NCI-H1436 treated with DMSO at 0.1 percent for 48 hours (cell line): ENCODE results near the gene PUS1.
"Not testable (repeated sequence)": the region's sequence is repeated elsewhere in the genome, so short reads cannot be mapped to it uniquely, and the experiment has no call there.

Experiments used
- DNase-seq: peaks from one replicate; lab custom pipeline; 2025; lab: John Stamatoyannopoulos, UW

The PUS1 gene

GRCh38 chr12:131938082-131938481 lies 9.0 kb downstream of the PUS1 start:
- no peak for DNase-seq

- no peak for DNase-seq
These were observed 9.9 kb downstream of the PUS1 start for GRCh38 chr12:131939007-131939406.

DNA sequence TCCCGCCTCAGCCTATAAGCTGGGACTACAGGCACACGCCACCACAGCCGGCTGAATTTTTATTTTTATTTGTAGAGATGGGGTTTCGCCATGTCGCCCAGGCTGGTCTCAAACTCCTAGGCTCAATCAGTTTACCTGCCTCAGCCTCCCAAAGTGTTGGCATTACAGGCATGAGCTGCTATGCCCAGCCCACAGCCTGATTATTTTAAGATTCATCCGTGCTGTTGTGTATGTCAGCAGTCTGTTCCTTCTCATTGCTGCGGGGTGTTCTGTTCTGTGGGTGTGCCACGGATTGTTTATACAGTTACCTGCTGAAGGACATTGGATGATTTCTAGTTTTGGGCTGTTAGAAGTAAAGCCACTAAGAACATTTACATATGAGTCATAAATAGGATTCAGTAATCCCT lies 11.1 kb downstream of the PUS1 start:
- DNase-seq = no peak

DNA sequence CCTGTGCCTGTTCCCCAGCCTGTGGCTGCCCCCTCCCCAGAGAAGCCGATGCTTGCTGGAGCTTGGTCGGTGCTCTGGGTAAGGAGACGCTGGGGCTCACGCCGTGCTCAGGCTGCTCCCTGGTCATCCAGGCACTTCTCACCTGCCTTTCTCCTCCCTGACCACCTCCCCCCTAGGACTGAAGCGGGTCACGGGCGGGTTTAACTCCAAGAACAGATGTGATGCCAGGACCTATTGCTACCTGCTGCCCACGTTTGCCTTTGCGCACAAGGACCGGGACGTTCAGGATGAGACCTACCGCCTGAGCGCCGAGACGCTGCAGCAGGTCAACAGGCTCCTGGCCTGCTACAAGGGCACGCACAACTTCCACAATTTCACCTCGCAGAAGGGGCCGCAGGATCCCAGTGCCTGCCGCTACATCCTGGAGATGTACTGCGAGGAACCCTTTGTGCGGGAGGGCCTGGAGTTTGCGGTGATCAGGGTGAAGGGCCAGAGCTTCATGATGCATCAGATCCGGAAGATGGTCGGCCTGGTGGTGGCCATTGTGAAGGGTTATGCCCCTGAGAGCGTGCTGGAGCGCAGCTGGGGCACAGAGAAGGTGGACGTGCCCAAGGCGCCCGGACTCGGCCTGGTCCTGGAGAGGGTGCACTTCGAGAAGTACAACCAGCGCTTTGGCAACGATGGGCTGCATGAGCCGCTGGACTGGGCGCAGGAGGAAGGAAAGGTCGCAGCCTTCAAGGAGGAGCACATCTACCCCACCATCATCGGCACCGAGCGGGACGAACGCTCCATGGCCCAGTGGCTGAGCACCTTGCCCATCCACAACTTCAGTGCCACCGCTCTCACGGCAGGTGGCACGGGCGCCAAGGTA lies 12.3 kb downstream of the PUS1 start:
- DNase-seq = no peak

DNA sequence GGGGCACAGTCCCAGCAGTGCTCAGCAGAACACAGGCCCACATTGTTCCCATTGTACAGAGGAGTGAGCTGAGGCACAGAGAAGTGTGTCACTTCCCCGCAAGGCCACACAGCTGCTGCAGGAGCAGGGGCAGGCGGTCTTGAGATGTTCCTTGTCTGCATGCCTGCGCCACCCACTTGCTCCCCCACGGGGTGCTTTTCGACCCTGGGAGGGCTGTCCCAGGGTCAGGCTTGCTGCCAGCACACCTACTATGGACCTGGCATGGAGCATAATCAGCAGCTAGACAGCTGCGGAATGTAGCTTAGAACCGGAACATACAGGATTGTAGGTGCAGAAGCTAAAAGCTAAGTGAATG lies 12.9 kb downstream of the PUS1 start:
- DNase-seq = no peak

- no peak for DNase-seq
These were observed 13.6 kb downstream of the PUS1 start for GRCh38 chr12:131942671-131943070.

- DNase-seq = no peak
These were observed 14.3 kb downstream of the PUS1 start for GRCh38 chr12:131943389-131943788.

GRCh38 chr12:131943876-131944275 lies 14.8 kb downstream of the PUS1 start:
- DNase-seq = no peak

GRCh38 chr12:131944601-131945251 lies 15.7 kb downstream of the PUS1 start:
- no peak for DNase-seq

GRCh38 chr12:131946757-131947156 lies 17.7 kb downstream of the PUS1 start:
- DNase-seq = no peak

- no peak for DNase-seq
These were observed 18.5 kb downstream of the PUS1 start for GRCh38 chr12:131947482-131948027.

DNA sequence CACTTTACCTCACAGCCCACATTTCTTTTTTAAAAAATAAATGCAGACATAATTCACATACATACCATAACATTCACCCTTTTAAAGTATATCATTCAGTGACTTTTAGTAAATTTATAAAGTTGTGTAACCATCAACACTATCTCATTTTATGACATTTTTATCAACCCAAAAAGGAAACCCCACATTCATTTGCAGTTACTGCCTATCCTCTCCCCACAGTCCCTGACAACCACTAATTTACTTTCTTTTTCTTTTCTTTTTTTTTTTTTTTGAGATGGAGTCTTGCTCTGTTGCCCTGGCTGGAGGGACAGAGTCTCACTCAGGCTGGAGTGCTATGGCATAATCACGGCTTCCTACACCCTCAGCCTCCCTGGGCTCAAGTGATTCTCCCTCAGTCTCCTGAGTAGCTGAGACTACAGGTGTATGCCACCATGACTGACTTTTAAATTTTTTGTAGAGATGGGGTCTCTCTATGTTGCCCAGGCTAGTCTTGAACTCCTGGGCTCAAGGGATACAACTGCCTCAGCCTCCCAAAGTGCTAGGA lies 19.2 kb downstream of the PUS1 start:
- no peak for DNase-seq

- DNase-seq = not testable (repeated sequence)
These were observed 19.8 kb downstream of the PUS1 start for GRCh38 chr12:131948713-131949430.

DNA sequence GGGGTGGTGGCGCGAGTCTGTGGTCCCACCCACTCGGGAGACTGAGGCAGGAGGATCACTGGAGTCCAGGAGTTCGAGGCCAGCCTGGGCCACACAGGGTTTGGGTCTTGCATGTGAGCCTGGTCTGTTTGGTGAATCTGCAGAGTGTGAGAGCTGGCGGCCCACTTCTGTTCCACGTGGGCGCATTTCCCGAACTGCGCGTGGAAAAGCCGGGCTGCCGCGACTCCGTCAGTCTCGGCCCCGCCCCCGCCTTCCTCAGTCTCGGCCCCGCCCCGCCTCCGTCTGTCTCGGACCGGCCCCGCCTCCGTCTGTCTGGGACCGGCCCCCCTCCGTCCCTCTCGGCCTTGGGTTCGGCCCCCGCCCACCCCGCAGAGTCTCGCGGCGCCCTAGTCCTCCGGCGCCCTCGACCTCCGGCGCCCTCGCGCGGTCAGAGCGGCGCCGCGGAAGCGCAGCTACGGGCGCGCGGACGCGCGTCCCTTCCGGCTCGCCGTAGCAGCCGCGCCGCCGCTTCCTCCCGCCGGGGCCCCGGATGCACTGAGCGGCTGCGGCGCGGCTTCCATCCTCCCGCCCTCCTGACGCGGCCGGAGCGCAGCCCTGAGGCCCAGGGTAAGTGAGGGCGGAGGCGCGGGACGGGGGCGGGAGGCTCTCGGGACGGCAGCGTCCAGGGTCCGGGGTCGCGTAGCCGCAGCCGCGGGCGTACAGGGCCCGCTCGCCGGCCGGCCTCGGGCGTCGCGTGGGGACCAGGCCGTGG lies 20.5 kb downstream of the PUS1 start, which contains the start of gene EP400:
Gene EP400, plus strand, starts transcription at position 512 of the 751 bp plus-strand sequence. CDS start 10,678 bp downstream, outside the sequence.
- peak; percentile 15 for DNase-seq

DNA sequence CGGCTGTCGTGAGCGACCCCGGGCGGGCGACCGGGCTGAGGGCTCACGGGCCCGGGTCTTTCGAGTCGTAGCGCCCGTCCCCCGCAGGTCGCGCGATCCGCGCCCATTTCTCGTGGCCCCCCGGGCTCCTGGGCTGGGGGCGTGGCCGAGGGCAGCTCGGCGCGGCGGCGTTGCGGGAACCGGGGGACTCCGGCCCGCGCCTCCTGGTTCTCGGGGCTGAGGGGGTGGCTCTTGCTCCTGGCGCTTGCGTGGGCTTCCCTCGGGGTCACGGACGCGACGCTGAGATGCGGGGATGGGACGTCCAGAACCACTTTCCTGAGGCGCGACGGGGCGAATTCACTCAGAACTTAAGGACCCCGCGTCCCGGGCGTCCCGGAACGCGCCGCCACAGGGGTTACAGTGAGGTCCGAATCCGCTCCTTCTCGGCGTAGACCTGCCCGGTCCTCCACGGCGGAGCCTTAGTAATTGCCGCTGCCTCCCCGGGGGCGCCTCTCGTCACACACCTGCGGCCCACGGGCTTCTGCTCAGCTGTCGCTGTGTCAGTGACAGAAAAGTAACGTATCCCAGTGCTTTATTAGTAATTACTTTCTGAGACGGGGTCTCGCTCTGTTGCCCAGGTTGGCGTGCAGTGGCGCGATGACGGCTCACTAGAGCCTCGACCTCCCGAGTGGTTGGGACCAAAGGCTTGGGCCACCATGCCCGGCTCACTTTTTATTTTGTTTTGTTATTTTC lies 21.3 kb downstream of the PUS1 start:
- no peak for DNase-seq

- not testable (repeated sequence) for DNase-seq
These were observed 24.7 kb downstream of the PUS1 start for GRCh38 chr12:131953810-131954209.

DNA sequence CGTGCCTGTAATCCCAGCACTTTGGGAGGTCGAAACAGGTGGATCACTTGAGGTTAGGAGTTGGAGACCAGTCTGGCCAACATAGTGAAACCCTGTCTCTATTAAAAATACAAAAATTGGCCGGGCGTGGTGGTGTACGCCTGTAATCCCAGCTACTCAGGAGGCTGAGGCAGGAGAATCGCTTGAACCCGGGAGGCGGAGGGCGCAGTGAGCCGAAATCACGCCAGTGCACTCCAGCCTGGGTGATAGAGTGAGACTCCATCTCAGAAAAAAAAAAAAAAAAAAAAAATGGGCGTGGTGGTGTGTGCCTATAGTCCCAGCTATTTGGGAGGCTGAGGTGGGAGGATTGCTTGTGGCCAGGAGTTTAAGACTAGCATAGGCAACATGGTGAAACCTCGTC lies 25.4 kb downstream of the PUS1 start:
- DNase-seq = not testable (repeated sequence)

GRCh38 chr12:131959116-131959515 lies 30.0 kb downstream of the PUS1 start:
- no peak for DNase-seq

DNA sequence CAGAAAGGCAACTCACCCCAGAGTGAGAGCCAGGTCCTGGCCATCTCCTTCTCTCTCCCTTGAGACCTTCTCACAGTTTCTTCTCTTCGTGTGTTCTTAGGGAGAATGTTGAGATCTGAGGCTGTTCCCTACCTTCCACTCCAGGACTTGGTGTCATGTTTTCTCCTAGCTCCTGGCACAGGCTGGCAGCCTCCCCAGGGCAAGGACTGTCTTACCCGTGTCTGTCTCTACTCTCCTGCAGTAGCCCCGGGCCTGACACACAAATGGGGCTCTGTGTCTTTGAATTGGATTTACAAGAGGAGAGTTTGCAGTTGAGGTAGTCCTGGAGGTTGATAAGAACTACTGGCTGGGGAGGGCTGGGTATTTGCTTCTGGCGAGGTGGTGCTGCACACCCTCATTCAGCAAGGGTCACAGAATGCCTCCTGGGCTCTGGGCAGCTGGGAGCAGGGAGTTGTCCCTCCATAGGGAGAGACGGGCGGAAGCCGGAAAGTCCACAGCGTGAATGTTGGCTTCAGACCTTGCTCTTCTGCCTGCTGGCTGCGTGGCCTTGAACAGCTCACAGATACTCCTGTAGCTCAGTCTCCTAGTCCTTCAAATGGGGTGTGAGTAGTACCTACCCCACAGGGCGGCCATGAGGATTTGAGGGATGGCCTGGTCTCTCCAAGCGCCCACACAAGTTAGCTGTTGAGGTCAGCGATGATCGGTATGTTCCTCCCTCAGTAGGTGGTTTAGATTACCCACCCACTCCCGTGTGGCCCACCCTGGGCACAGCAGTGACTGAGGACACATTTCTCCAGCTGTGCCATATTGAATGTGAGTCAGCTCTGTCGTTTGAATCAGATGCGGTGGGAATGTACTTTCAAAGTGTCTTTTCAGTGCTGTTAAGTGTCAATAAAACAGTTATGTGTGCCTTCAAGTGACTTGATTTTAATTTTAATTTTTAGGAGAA lies 30.8 kb downstream of the PUS1 start:
- DNase-seq = no peak
